HG03066 (cell line): ENCODE measurements around the gene DNMT3L.
"Not testable (repeated sequence)": the region's sequence is repeated elsewhere in the genome, so short reads cannot be mapped to it uniquely, and the experiment has no call there.

ENCODE experiments used
- ATAC-seq: cut with Tn5 transposase; IDR thresholded peaks from one replicate; pipeline ENCODE4 v1.9.1; 2021; ENCODE audit warnings: low read depth; ENCODE audit not compliant: unreplicated experiment

DNMT3L gene

GRCh38 chr21:44261675-44262295 lies at the start of gene DNMT3L:
TSS of gene DNMT3L (minus strand) at chr21:44261897. CDS start at chr21:44261259, 638 bp downstream.
- no peak for ATAC-seq

- ATAC-seq, result no peak
These were observed 49.2 kb upstream of the DNMT3L start for GRCh38 chr21:44310628-44311507.

- no peak for ATAC-seq
These were observed 45.4 kb upstream of the DNMT3L start for GRCh38 chr21:44306936-44307704.

- ATAC-seq, result no peak
These were observed 44.0 kb upstream of the DNMT3L start for GRCh38 chr21:44305691-44306090.

- no peak for ATAC-seq
These were observed 43.2 kb upstream of the DNMT3L start for GRCh38 chr21:44304877-44305293.

GRCh38 chr21:44304011-44304616 lies 42.4 kb upstream of the DNMT3L start:
- no peak for ATAC-seq

- no peak for ATAC-seq
These were observed 41.8 kb upstream of the DNMT3L start for GRCh38 chr21:44303490-44303981.

- ATAC-seq, result not testable (repeated sequence)
These were observed 41.1 kb upstream of the DNMT3L start for GRCh38 chr21:44302573-44303401.

- no peak for ATAC-seq
These were observed 40.3 kb upstream of the DNMT3L start for GRCh38 chr21:44301961-44302406.

- no peak for ATAC-seq
These were observed 39.4 kb upstream of the DNMT3L start for GRCh38 chr21:44301141-44301540.

- peak; percentile 23 for ATAC-seq
These were observed 38.7 kb upstream of the DNMT3L start for GRCh38 chr21:44300262-44300959.

GRCh38 chr21:44299458-44300261 lies 38.0 kb upstream of the DNMT3L start, which contains the start of gene PFKL:
TSS of gene PFKL (plus strand) at chr21:44300053. CDS start at chr21:44300106, 53 bp downstream.
- ATAC-seq, result peak; percentile 48

- no peak for ATAC-seq
These were observed 37.4 kb upstream of the DNMT3L start for GRCh38 chr21:44299085-44299457.

- no peak for ATAC-seq
These were observed 36.6 kb upstream of the DNMT3L start for GRCh38 chr21:44298301-44298700.

- no peak for ATAC-seq
These were observed 36.0 kb upstream of the DNMT3L start for GRCh38 chr21:44297525-44298290.

- ATAC-seq, result no peak
These were observed 35.2 kb upstream of the DNMT3L start for GRCh38 chr21:44296916-44297315.

- ATAC-seq, result no peak
These were observed 34.4 kb upstream of the DNMT3L start for GRCh38 chr21:44296103-44296519.
